A673 (cell line): ENCODE measurements around the gene HMGXB4.

Source experiments
- EZH2 ChIP-seq: fragments of 200-600 bp; sonication (generic); IDR thresholded peaks from 2 replicates; pipeline ENCODE4 v1.6.1; 2017; ENCODE audit warnings: borderline replicate concordance, low read depth, mild to moderate bottlenecking, mixed read lengths, antibody characterized with exemption, low read length; ENCODE audit not compliant: poor library complexity, severe bottlenecking
- TF ChIP-seq, protein P1 (sequence below): fragments of 300-800, 200-600 bp; sonication (generic); conservative IDR thresholded peaks from 2 replicates; pipeline ENCODE4 v1.5.1; 2017; ENCODE audit warnings: low read depth, mild to moderate bottlenecking, antibody characterized with exemption, low read length, moderate library complexity, mixed read lengths

DNA sequence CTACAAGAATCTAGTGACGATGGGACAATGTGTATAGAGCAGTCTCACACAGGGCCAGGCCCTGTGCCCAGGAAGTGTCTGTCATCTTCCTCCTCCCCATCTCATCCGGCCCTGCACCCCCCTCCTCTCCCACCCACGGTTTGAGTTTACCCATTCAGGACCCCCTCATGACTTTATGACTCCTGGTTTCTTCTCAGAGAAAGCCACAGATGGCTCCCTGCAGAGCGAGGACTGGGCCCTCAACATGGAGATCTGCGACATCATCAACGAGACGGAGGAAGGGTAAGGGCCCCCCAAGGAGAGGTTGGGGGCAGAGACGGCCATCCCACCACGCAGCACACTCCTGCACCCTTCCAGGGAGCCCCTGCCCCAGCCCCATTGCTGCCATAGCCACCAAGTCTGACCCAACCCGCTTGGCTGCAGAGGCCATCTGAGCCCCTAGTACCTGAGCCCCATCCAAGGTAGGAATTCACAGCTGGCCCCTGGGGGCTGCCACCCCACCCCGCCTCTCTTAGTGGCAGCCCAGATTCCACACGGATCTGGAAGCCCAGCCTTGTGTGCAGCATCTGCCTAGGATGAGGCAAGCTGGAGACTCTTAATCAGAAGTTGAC, 60.5 kb downstream of the HMGXB4 start:
- TF ChIP-seq, protein P1, sequence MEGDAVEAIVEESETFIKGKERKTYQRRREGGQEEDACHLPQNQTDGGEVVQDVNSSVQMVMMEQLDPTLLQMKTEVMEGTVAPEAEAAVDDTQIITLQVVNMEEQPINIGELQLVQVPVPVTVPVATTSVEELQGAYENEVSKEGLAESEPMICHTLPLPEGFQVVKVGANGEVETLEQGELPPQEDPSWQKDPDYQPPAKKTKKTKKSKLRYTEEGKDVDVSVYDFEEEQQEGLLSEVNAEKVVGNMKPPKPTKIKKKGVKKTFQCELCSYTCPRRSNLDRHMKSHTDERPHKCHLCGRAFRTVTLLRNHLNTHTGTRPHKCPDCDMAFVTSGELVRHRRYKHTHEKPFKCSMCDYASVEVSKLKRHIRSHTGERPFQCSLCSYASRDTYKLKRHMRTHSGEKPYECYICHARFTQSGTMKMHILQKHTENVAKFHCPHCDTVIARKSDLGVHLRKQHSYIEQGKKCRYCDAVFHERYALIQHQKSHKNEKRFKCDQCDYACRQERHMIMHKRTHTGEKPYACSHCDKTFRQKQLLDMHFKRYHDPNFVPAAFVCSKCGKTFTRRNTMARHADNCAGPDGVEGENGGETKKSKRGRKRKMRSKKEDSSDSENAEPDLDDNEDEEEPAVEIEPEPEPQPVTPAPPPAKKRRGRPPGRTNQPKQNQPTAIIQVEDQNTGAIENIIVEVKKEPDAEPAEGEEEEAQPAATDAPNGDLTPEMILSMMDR: no peak
- no peak for TF ChIP-seq EZH2
